Neuronal stem cell (in vitro differentiated cells): ENCODE results near the gene ISG20.
A peak's percentile ranks its signal among the peaks of the same experiment; 100 is the strongest.

Experiments used
- DNase-seq: peaks from one replicate; pipeline ENCODE4 v3.0.0-alpha.2; 2013; ENCODE audit warnings: low spot score
- H2AFZ ChIP-seq: one replicate; pipeline ENCODE4 v1.6.1; 2013; ENCODE audit warnings: mild to moderate bottlenecking, low read length, inconsistent platforms
- H2AK5ac ChIP-seq: 2 replicates; pipeline ENCODE4 v1.6.1; 2013; ENCODE audit warnings: low read depth, mild to moderate bottlenecking, inconsistent platforms, low read length, moderate library complexity, mixed read lengths
- H2BK120ac ChIP-seq: 2 replicates; pipeline ENCODE4 v1.6.1; 2013; ENCODE audit warnings: low read depth, mild to moderate bottlenecking, inconsistent platforms, low read length, moderate library complexity, mixed read lengths
- H2BK12ac ChIP-seq: one replicate; pipeline ENCODE4 v1.6.1; 2013; ENCODE audit warnings: low read length, inconsistent platforms
- H2BK15ac ChIP-seq: 2 replicates; pipeline ENCODE4 v1.6.1; 2013; ENCODE audit warnings: mild to moderate bottlenecking, low read length, inconsistent platforms, mixed read lengths
- H2BK5ac ChIP-seq: one replicate; pipeline ENCODE4 v1.6.1; 2013; ENCODE audit warnings: inconsistent platforms, mild to moderate bottlenecking, low read length, moderate library complexity
- H3K14ac ChIP-seq: one replicate; pipeline ENCODE4 v1.6.1; 2013; ENCODE audit warnings: low read length, inconsistent platforms
- H3K18ac ChIP-seq: 2 replicates; pipeline ENCODE4 v1.6.1; 2013; ENCODE audit warnings: low read length, inconsistent platforms
- H3K23ac ChIP-seq: 2 replicates; pipeline ENCODE4 v1.6.1; 2013; ENCODE audit warnings: low read depth, mild to moderate bottlenecking, mixed read lengths, low read length, inconsistent platforms; ENCODE audit not compliant: poor library complexity
- H3K27ac ChIP-seq: replicated peaks from 3 replicates; pipeline ENCODE4 v1.5.1; 2013; ENCODE audit warnings: low read length, inconsistent platforms
- H3K27me3 ChIP-seq, 3 experiments: 2 replicates each; pipeline ENCODE4 v1.6.1; 2013; ENCODE audit warnings: low read length in 3 of 3, mild to moderate bottlenecking in 2 of 3, inconsistent platforms in 1 of 3, low read depth in 1 of 3, mixed read lengths in 1 of 3, moderate library complexity in 1 of 3; ENCODE audit not compliant: control insufficient read depth in 3 of 3, insufficient read depth in 3 of 3
- H3K36me3 ChIP-seq, 2 donors: replicated peaks in 1 of 2; 2 replicates each; pipeline ENCODE4 v1.6.1; 2013; ENCODE audit warnings: low read length in 2 of 2; ENCODE audit not compliant: control insufficient read depth in 2 of 2, insufficient read depth in 2 of 2
- H3K4ac ChIP-seq: 2 replicates; pipeline ENCODE4 v1.6.1; 2013; ENCODE audit warnings: inconsistent platforms, mild to moderate bottlenecking, low read length, moderate library complexity
- H3K4me1 ChIP-seq, 2 donors: 1 replicate in 1 of 2; 2 replicates in 1 of 2; pipeline ENCODE4 v1.6.1; 2013; ENCODE audit warnings: low read length in 2 of 2, low read depth in 1 of 2; ENCODE audit not compliant: control insufficient read depth in 2 of 2, insufficient read depth in 1 of 2
- H3K4me2 ChIP-seq: one replicate; pipeline ENCODE4 v1.6.1; 2013; ENCODE audit warnings: mild to moderate bottlenecking, low read length, inconsistent platforms; ENCODE audit not compliant: insufficient read depth, poor library complexity, severe bottlenecking
- H3K4me3 ChIP-seq, 2 donors: 2 replicates each; pipeline ENCODE4 v1.5.1; 2013; ENCODE audit warnings: low read length in 2 of 2, mild to moderate bottlenecking in 2 of 2, inconsistent platforms in 1 of 2, moderate library complexity in 1 of 2
- H3K79me1 ChIP-seq: one replicate; pipeline ENCODE4 v1.6.1; 2013; ENCODE audit warnings: low read depth, mild to moderate bottlenecking, inconsistent platforms, low read length, moderate library complexity
- H3K9ac ChIP-seq: one replicate; pipeline ENCODE4 v1.6.1; 2013; ENCODE audit warnings: mild to moderate bottlenecking, low read depth, low read length, inconsistent platforms; ENCODE audit not compliant: poor library complexity
- H3K9me3 ChIP-seq, 2 donors: replicated peaks in 1 of 2; 2 replicates each; pipeline versions ENCODE3 to v1.6.1; 2013; ENCODE audit warnings: low read length in 2 of 2, mild to moderate bottlenecking in 2 of 2, inconsistent platforms in 1 of 2, low read depth in 1 of 2, mixed read lengths in 1 of 2, moderate library complexity in 1 of 2; ENCODE audit not compliant: control insufficient read depth in 2 of 2, insufficient read depth in 1 of 2
- H4K8ac ChIP-seq: one replicate; pipeline ENCODE4 v1.6.1; 2013; ENCODE audit warnings: low read depth, mild to moderate bottlenecking, inconsistent platforms, low read length, moderate library complexity
- H4K91ac ChIP-seq: one replicate; pipeline ENCODE4 v1.6.1; 2013; ENCODE audit warnings: low read length, low read depth, mild to moderate bottlenecking, inconsistent platforms; ENCODE audit not compliant: poor library complexity
- WGBS, 2 donors: extraction: QIAGEN DNeasy Blood & Tissue Kit; methylation state at CpG; one replicate each; pipeline ENCODE4 v1.1.7; 2013; ENCODE audit warnings: missing lambda C conversion rate in 2 of 2, mixed read lengths in 1 of 2; ENCODE audit not compliant: insufficient read length in 2 of 2, insufficient replicate concordance in 1 of 2; ENCODE audit errors: extremely low coverage in 2 of 2; 5-methylcytosine and 5-hydroxymethylcytosine counted together

ISG20 gene

DNA sequence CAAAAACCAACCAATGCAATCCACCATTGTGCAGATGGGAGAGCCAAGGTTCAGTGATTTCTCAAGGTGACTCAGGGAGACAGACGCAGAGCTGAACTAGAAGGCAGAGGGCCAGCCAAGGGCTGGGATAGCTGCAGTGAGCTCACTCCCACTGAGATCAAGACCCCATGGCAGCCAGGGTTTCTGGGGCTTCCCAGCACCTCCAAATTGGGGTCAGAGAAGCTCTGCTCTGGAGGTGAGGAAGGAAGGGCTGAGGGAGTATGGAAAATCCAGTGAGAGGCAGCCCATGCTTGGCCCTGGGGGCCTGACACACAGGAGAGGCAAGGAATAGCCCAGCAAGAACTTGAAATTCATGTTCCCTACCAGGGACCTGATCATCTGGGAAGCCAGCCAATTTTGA lies 61.0 kb downstream of the ISG20 start:
- no peak overlapping the region for H2AFZ ChIP-seq
- H3K4me3 ChIP-seq, result no peak overlapping the region
- H3K18ac ChIP-seq, result no peak overlapping the region
- no peak overlapping the region for H3K14ac ChIP-seq
- no peak overlapping the region for H2BK12ac ChIP-seq
- H4K91ac ChIP-seq, result peak overlapping the region; percentile 15
- H3K4ac ChIP-seq, result no peak overlapping the region
- no peak for DNase-seq
- H2BK5ac ChIP-seq, result no peak overlapping the region
- H2BK120ac ChIP-seq, result no peak overlapping the region
- H3K4me1 ChIP-seq, result no peaks in the 10 kb centered on the region
- H3K23ac ChIP-seq, result no peak overlapping the region
- peak overlapping the region; percentile 34 for H2AK5ac ChIP-seq
- H3K79me1 ChIP-seq, result no peaks in the 10 kb centered on the region
- H3K4me2 ChIP-seq, result no peak overlapping the region
- no peak overlapping the region for H4K8ac ChIP-seq
- no peaks in the 10 kb centered on the region for H3K36me3 ChIP-seq
- no peaks in the 10 kb centered on the region for H3K9me3 ChIP-seq
- no CpG with 5 or more reads among the region's 1 CpG for WGBS, 2 donors
- H3K27ac ChIP-seq, result no peak overlapping the region
- peaks cover 0 to 71% (median 4%) of the 10 kb centered on the region in 3 experiments for H3K27me3 ChIP-seq
- H2BK15ac ChIP-seq, result no peak overlapping the region
- no peak overlapping the region for H3K9ac ChIP-seq

DNA sequence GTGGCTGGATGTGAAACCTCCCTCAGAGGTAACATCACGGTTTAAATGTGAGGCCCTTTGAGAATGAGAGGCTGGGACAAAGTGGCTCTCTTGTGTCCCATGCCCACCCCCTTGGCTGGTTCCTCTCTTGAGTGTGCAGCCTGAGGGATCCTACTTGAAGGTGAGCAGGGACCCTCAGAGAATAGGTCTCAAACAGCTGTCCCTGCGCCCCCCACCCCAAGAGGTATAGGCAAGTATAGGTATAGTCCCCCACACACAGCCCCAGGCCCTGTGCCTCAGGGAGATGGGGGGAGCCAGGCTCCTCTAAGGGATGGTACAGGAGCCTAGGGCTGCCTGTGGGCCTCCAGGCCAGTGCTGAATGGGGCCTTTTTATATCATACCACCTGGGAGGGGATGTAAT lies 61.9 kb downstream of the ISG20 start:
- DNase-seq, result no peak
- Histone ChIP-seq H3K18ac (peak overlapping the region; percentile 50), H2AFZ (no peak overlapping the region), H2BK12ac (no peak overlapping the region), H3K4me2 (no peak overlapping the region), H2BK120ac (no peak overlapping the region), H2BK15ac (no peak overlapping the region), H3K9me3 (no peaks in the 10 kb centered on the region), H2AK5ac (peak overlapping the region; percentile 65), H2BK5ac (no peak overlapping the region), H3K4me3 (no peak overlapping the region), H3K9ac (no peak overlapping the region), H3K4me1 (no peaks in the 10 kb centered on the region), H3K23ac (no peak overlapping the region), H3K36me3 (no peaks in the 10 kb centered on the region), H3K27ac (no peak overlapping the region), H3K79me1 (no peaks in the 10 kb centered on the region), H3K14ac (no peak overlapping the region), H3K4ac (no peak overlapping the region), H4K91ac (no peak overlapping the region), H3K27me3 (peaks cover 0 to 78% (median 6%) of the 10 kb centered on the region in 3 experiments), H4K8ac (no peak overlapping the region)
- no CpG with 5 or more reads among the region's 2 CpGs for WGBS, 2 donors

DNA sequence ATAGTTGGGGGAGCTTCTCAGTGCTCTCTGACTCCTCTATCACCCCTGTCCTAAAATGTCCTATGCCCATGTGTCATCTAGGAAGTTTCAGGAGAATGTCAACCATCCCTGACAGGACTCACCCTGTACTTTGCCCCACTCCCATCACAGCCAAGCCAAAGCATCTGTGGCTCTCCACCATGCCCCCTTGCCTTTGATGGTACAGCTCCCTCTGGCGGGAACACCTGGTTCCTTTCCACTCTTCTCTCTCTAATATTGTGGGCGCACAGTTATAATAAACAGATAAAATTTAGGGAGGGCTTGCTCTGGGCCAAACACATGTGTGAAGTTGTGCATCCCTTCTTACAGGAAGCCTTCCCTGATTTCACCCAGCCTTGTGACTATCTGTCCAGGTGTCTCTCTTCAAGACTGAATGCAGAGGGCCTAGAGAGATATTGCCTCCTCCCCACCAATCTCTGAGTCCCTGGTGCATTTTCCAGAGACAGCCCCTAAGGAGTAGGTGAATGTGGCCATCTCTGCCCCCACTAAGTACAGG lies 62.8 kb downstream of the ISG20 start:
- peaks cover 0 to 2% of the 10 kb centered on the region in 2 donors for H3K4me1 ChIP-seq
- H3K27me3 ChIP-seq, result peaks cover 0 to 87% (median 11%) of the 10 kb centered on the region in 3 experiments
- no peak overlapping the region for H2AFZ ChIP-seq
- H4K91ac ChIP-seq, result no peak overlapping the region
- no peak overlapping the region for H3K4me3 ChIP-seq
- no peak overlapping the region for H3K23ac ChIP-seq
- no peak overlapping the region for H3K18ac ChIP-seq
- no peak overlapping the region for H4K8ac ChIP-seq
- H3K36me3 ChIP-seq, result no peaks in the 10 kb centered on the region
- H3K9me3 ChIP-seq, result no peaks in the 10 kb centered on the region
- WGBS, 2 donors, result no CpG with 5 or more reads among the region's 2 CpGs
- H3K79me1 ChIP-seq, result no peaks in the 10 kb centered on the region
- no peak overlapping the region for H2BK120ac ChIP-seq
- DNase-seq, result no peak
- no peak overlapping the region for H3K9ac ChIP-seq
- H2BK12ac ChIP-seq, result no peak overlapping the region
- H3K4ac ChIP-seq, result no peak overlapping the region
- no peak overlapping the region for H3K27ac ChIP-seq
- no peak overlapping the region for H2BK5ac ChIP-seq
- no peak overlapping the region for H3K14ac ChIP-seq
- no peak overlapping the region for H2AK5ac ChIP-seq
- no peak overlapping the region for H3K4me2 ChIP-seq
- H2BK15ac ChIP-seq, result no peak overlapping the region

DNA sequence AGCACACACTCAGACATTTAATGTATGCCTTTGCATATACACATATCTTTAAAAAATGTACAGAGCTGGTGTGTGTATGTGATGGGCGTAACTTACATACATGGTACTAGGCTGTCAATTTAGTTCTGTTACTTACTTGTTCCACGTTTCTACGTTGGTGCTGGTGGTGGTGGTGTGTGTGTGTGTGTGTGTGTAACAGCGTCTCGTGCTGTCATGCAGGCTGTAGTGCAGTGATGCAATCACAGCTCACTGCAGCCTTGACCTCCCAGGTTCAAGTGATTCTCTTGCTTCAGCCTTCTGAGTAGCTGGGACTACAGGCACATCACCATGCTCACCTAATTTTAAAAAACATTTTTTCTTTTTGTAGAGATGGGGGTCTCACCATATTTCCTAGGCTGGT lies 64.2 kb downstream of the ISG20 start:
- H2BK120ac ChIP-seq, result no peak overlapping the region
- no peak overlapping the region for H2AK5ac ChIP-seq
- no peak overlapping the region for H3K4me3 ChIP-seq
- peaks cover 0 to 2% of the 10 kb centered on the region in 2 donors for H3K4me1 ChIP-seq
- H3K23ac ChIP-seq, result peak overlapping the region; percentile 76
- no peaks in the 10 kb centered on the region for H3K9me3 ChIP-seq
- H3K27ac ChIP-seq, result no peak overlapping the region
- no peak overlapping the region for H3K4me2 ChIP-seq
- H3K14ac ChIP-seq, result no peak overlapping the region
- DNase-seq, result no peak
- no peaks in the 10 kb centered on the region for H3K79me1 ChIP-seq
- H2BK15ac ChIP-seq, result no peak overlapping the region
- H2BK5ac ChIP-seq, result no peak overlapping the region
- H3K27me3 ChIP-seq, result peaks cover 0 to 91% (median 11%) of the 10 kb centered on the region in 3 experiments
- H4K8ac ChIP-seq, result peak overlapping the region; percentile 84
- no peak overlapping the region for H3K9ac ChIP-seq
- no peak overlapping the region for H3K18ac ChIP-seq
- no CpG with 5 or more reads among the region's 5 CpGs for WGBS, 2 donors
- H2AFZ ChIP-seq, result no peak overlapping the region
- no peak overlapping the region for H4K91ac ChIP-seq
- H2BK12ac ChIP-seq, result no peak overlapping the region
- H3K36me3 ChIP-seq, result no peaks in the 10 kb centered on the region
- no peak overlapping the region for H3K4ac ChIP-seq
